WTC11 (cell line): ENCODE data around the gene NECAB2. TPM values are rescaled to one million over a fixed set of nuclear protein-coding genes. Genes with fewer than 3 reads are reported as not detected.

Source experiments
- ATAC-seq: fragments of 200-7000 bp; cut with Tn5 transposase; 2 replicates; pipeline ENCODE4 v1.10.0; 2021; ENCODE audit warnings: mild to moderate bottlenecking, moderate library complexity
- CTCF ChIA-PET: fragments of 300-600 bp; sonication (Branson Sonifier 250); formaldehyde crosslinking; loops from one replicate; lab custom pipeline; 2021; ENCODE audit warnings: antibody characterized with exemption; lab: Charles Lee
- POLR2A ChIA-PET: fragments of 350-600 bp; sonication (Branson Sonifier 250); formaldehyde crosslinking; loops from one replicate; lab custom pipeline; 2021; ENCODE audit warnings: antibody characterized with exemption; lab: Charles Lee
- DNase-seq: peaks from one replicate; pipeline ENCODE4 v3.0.0; 2021; ENCODE audit warnings: low spot score
- H3K27ac Mint-ChIP-seq: 2 replicates; pipeline ENCODE4 v1.8.0; 2021; ENCODE audit warnings: mixed read lengths
- H3K27me3 Mint-ChIP-seq: 2 replicates; pipeline ENCODE4 v1.8.0; 2021; ENCODE audit warnings: low read depth, mild to moderate bottlenecking, moderate library complexity, mixed read lengths
- H3K36me3 Mint-ChIP-seq: 2 replicates; pipeline ENCODE4 v1.8.0; 2021; ENCODE audit warnings: mixed read lengths
- H3K4me1 Mint-ChIP-seq: 2 replicates; pipeline ENCODE4 v1.8.0; 2022; ENCODE audit warnings: mixed read lengths
- H3K4me3 Mint-ChIP-seq: 2 replicates; pipeline ENCODE4 v1.8.0; 2021; ENCODE audit warnings: mild to moderate bottlenecking, moderate library complexity, mixed read lengths
- H3K9me3 Mint-ChIP-seq: 2 replicates; pipeline ENCODE4 v1.8.0; 2021; ENCODE audit warnings: mixed read lengths
- AFF4 ChIP-seq: sonication (generic); formaldehyde crosslinking; IDR thresholded peaks from 2 replicates; pipeline ENCODE4 v1.8.1; 2023; ENCODE audit warnings: mild to moderate bottlenecking, missing genetic modification reagents, borderline replicate concordance
- CREM ChIP-seq: sonication (generic); formaldehyde crosslinking; IDR thresholded peaks from 2 replicates; pipeline ENCODE4 v1.8.1; 2022; ENCODE audit warnings: mild to moderate bottlenecking, missing genetic modification reagents, moderate library complexity
- EMX1 ChIP-seq: fragments of 250-450 bp; sonication (Bioruptor Pico); IDR thresholded peaks from 2 replicates; pipeline ENCODE4 v1.8.0; 2021; ENCODE audit warnings: mild to moderate bottlenecking
- FOXJ3 ChIP-seq: sonication (generic); formaldehyde crosslinking; IDR thresholded peaks from 2 replicates; pipeline ENCODE4 v1.9.0; 2021; ENCODE audit warnings: missing genetic modification reagents, mild to moderate bottlenecking, borderline replicate concordance
- GABPB1 ChIP-seq: sonication (generic); formaldehyde crosslinking; IDR thresholded peaks from 2 replicates; pipeline ENCODE4 v1.8.1; 2023; ENCODE audit warnings: mild to moderate bottlenecking, missing genetic modification reagents
- HMGA2 ChIP-seq: fragments of 250-450 bp; sonication (Bioruptor Pico); IDR thresholded peaks from 2 replicates; pipeline ENCODE4 v1.4.0; 2021; ENCODE audit warnings: mild to moderate bottlenecking, moderate library complexity
- IRF2 ChIP-seq: sonication (generic); formaldehyde crosslinking; IDR thresholded peaks from 2 replicates; pipeline ENCODE4 v1.8.0; 2022; ENCODE audit warnings: low read depth, missing genetic modification reagents, borderline replicate concordance
- MAX ChIP-seq: sonication (generic); formaldehyde crosslinking; IDR thresholded peaks from 2 replicates; pipeline ENCODE4 v1.8.0; 2022; ENCODE audit warnings: mild to moderate bottlenecking, missing genetic modification reagents
- MYBL2 ChIP-seq: sonication (generic); formaldehyde crosslinking; IDR thresholded peaks from 2 replicates; pipeline ENCODE4 v1.8.1; 2023; ENCODE audit warnings: mild to moderate bottlenecking, moderate library complexity, missing genetic modification reagents
- NR1H2 ChIP-seq: sonication (generic); formaldehyde crosslinking; IDR thresholded peaks from 2 replicates; pipeline ENCODE4 v1.9.0; 2021; ENCODE audit warnings: mild to moderate bottlenecking, moderate library complexity, missing genetic modification reagents
- PREB ChIP-seq: sonication (generic); formaldehyde crosslinking; IDR thresholded peaks from 2 replicates; pipeline ENCODE4 v1.8.1; 2022; ENCODE audit warnings: mild to moderate bottlenecking, missing genetic modification reagents, moderate library complexity, borderline replicate concordance
- ZBTB21 ChIP-seq: sonication (generic); formaldehyde crosslinking; IDR thresholded peaks from 2 replicates; pipeline ENCODE4 v1.8.1; 2023; ENCODE audit warnings: mild to moderate bottlenecking, missing genetic modification reagents, borderline replicate concordance
- ZNF317 ChIP-seq: sonication (generic); formaldehyde crosslinking; IDR thresholded peaks from 2 replicates; pipeline ENCODE4 v1.8.1; 2023; ENCODE audit warnings: low read depth, mild to moderate bottlenecking, moderate library complexity, missing genetic modification reagents, borderline replicate concordance
- ZNF423 ChIP-seq: fragments of 250-450 bp; sonication (Bioruptor Pico); IDR thresholded peaks from 2 replicates; pipeline ENCODE4 v2.1.2; 2022; ENCODE audit warnings: mild to moderate bottlenecking, moderate library complexity
- total RNA-seq: library from RNA; stranded (reverse); gene quantifications from 3 replicates; pipeline ENCODE4 v1.2.3, GENCODE V29; 2021
- TF ChIP-seq, protein P1 (sequence below): fragments of 250-450 bp; sonication (Bioruptor Pico); IDR thresholded peaks from 2 replicates; pipeline ENCODE4 v1.9.0; 2021; ENCODE audit warnings: mild to moderate bottlenecking, borderline replicate concordance
- TF ChIP-seq, protein P2 (sequence below): sonication (generic); formaldehyde crosslinking; conservative IDR thresholded peaks from 2 replicates; pipeline ENCODE4 v1.8.1; 2023; ENCODE audit warnings: mild to moderate bottlenecking, low read depth, missing genetic modification reagents, moderate library complexity
- TF ChIP-seq, protein P3 (sequence below): fragments of 250-450 bp; sonication (Bioruptor Pico); IDR thresholded peaks from 2 replicates; pipeline ENCODE4 v1.9.0; 2021; ENCODE audit warnings: moderate library complexity, mild to moderate bottlenecking, inconsistent platforms, borderline replicate concordance
- TF ChIP-seq, protein P4 (sequence below): fragments of 250-450 bp; sonication (Bioruptor Pico); IDR thresholded peaks from 2 replicates; pipeline ENCODE4 v2.1.2; 2022; ENCODE audit warnings: mild to moderate bottlenecking, moderate library complexity

The NECAB2 gene
- total RNA-seq, 1 experiment from 2014 or later, result 2.9 TPM

DNA sequence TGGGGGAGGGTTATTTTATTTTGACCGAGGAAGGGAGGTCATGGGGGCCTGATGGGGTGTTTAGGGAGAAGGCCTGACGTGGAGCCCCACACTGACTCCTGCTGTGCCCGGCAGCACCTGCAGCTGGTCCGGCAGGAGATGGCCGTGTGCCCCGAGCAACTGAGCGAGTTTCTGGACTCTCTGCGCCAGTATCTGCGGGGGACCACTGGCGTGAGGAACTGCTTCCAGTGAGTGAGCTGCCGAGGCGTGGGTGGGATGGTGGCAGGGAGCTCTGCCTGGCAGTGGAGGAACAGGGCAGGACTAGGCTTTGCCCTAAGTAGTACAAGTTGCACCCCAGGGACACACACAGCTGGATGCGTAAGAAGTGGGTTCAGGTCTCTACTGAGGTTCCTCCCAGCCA is 30.0 kb downstream of the NECAB2 start:
- Mint-ChIP-seq H3K4me3 (no peak overlapping the region), H3K4me1 (peaks cover 6% of the 10 kb centered on the region), H3K27me3 (no peaks in the 10 kb centered on the region), H3K36me3 (no peaks in the 10 kb centered on the region), H3K27ac (no peak overlapping the region), H3K9me3 (no peaks in the 10 kb centered on the region)
- TF ChIP-seq GABPB1 (CRISPR knock-in tag), result no peak
- no peak for TF ChIP-seq NR1H2 (CRISPR knock-in tag)
- TF ChIP-seq CREM (CRISPR knock-in tag), result no peak
- no peak for TF ChIP-seq PREB (CRISPR knock-in tag)
- TF ChIP-seq ZNF423 (CRISPR knock-in tag), result no peak
- no peak for TF ChIP-seq ZBTB21 (CRISPR knock-in tag)
- TF ChIP-seq IRF2, result no peak
- TF ChIP-seq, protein P1, sequence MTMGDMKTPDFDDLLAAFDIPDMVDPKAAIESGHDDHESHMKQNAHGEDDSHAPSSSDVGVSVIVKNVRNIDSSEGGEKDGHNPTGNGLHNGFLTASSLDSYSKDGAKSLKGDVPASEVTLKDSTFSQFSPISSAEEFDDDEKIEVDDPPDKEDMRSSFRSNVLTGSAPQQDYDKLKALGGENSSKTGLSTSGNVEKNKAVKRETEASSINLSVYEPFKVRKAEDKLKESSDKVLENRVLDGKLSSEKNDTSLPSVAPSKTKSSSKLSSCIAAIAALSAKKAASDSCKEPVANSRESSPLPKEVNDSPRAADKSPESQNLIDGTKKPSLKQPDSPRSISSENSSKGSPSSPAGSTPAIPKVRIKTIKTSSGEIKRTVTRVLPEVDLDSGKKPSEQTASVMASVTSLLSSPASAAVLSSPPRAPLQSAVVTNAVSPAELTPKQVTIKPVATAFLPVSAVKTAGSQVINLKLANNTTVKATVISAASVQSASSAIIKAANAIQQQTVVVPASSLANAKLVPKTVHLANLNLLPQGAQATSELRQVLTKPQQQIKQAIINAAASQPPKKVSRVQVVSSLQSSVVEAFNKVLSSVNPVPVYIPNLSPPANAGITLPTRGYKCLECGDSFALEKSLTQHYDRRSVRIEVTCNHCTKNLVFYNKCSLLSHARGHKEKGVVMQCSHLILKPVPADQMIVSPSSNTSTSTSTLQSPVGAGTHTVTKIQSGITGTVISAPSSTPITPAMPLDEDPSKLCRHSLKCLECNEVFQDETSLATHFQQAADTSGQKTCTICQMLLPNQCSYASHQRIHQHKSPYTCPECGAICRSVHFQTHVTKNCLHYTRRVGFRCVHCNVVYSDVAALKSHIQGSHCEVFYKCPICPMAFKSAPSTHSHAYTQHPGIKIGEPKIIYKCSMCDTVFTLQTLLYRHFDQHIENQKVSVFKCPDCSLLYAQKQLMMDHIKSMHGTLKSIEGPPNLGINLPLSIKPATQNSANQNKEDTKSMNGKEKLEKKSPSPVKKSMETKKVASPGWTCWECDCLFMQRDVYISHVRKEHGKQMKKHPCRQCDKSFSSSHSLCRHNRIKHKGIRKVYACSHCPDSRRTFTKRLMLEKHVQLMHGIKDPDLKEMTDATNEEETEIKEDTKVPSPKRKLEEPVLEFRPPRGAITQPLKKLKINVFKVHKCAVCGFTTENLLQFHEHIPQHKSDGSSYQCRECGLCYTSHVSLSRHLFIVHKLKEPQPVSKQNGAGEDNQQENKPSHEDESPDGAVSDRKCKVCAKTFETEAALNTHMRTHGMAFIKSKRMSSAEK, result no peak
- no peak for TF ChIP-seq HMGA2 (CRISPR knock-in tag)
- TF ChIP-seq, protein P2, sequence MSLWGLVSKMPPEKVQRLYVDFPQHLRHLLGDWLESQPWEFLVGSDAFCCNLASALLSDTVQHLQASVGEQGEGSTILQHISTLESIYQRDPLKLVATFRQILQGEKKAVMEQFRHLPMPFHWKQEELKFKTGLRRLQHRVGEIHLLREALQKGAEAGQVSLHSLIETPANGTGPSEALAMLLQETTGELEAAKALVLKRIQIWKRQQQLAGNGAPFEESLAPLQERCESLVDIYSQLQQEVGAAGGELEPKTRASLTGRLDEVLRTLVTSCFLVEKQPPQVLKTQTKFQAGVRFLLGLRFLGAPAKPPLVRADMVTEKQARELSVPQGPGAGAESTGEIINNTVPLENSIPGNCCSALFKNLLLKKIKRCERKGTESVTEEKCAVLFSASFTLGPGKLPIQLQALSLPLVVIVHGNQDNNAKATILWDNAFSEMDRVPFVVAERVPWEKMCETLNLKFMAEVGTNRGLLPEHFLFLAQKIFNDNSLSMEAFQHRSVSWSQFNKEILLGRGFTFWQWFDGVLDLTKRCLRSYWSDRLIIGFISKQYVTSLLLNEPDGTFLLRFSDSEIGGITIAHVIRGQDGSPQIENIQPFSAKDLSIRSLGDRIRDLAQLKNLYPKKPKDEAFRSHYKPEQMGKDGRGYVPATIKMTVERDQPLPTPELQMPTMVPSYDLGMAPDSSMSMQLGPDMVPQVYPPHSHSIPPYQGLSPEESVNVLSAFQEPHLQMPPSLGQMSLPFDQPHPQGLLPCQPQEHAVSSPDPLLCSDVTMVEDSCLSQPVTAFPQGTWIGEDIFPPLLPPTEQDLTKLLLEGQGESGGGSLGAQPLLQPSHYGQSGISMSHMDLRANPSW, result no peak
- no peak for TF ChIP-seq EMX1 (CRISPR knock-in tag)
- TF ChIP-seq ZNF317 (CRISPR knock-in tag), result no peak
- ATAC-seq (no peak), DNase-seq (no peak)
- CTCF ChIA-PET, result interaction anchor here (1.0 to 2.8 kb wide), 2 partner anchors 42 to 45 kb away, joined by 3 to 23 read pairs; partner anchors contain the start of gene SLC38A8
- POLR2A ChIA-PET, result interaction anchor here (0.6 kb wide), 1 partner anchor 446 kb away, joined by 7 read pairs; no protein-coding TSS in a partner anchor

DNA sequence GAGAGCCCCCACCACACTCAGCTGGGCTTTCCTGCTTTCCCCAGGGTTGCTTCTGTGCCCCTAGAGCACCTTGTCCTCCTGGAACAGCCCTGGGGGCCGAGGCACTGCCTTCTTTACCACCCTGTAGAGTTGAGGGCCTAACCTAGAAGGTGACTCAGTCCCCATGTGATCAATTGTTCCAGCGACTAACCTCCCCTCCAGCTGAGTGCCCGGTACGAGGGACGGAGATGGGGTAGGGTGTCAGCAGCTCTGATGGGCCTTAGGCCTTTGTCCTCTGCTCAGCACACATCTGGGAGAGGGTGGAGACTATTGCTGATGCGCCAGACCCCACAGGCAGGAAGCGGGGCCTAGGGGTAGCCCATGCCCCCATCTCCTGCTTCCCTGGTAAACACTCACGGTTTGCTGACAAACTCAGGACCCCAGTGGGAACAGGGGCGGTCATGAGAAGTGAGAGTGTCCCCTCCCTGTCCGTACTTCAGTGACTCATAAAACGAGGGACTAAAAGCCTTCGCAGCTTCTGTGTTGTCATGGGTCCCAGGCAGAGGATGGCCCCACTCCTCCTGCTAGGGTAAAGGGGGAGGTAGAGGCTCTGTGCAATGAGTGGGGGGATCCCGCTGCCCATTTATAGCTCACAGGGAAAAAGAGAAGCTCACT is 33.1 kb downstream of the NECAB2 start:
- CTCF ChIA-PET, result interaction anchor here (0.6 to 2.3 kb wide), 5 partner anchors 13 to 190 kb away, joined by 3 to 15 read pairs (median 4); no protein-coding TSS in a partner anchor
- no peak overlapping the region for H3K27ac Mint-ChIP-seq
- H3K36me3 Mint-ChIP-seq, result no peaks in the 10 kb centered on the region
- H3K27me3 Mint-ChIP-seq, result no peaks in the 10 kb centered on the region
- DNase-seq, result no peak
- no peak for ATAC-seq
- no peaks in the 10 kb centered on the region for H3K9me3 Mint-ChIP-seq
- POLR2A ChIA-PET, result interaction anchor here (1.9 kb wide), 1 partner anchor 12 kb away, joined by 8 read pairs; no protein-coding TSS in a partner anchor
- 0 out of 2 replicates have a peak, but pooled peaks cover 1% of the 10 kb centered on the region for H3K4me1 Mint-ChIP-seq
- H3K4me3 Mint-ChIP-seq, result no peak overlapping the region
- no peak for TF ChIP-seq MAX (CRISPR knock-in tag)
- TF ChIP-seq MYBL2 (CRISPR knock-in tag), result no peak
- TF ChIP-seq AFF4, result no peak
- TF ChIP-seq, protein P3, sequence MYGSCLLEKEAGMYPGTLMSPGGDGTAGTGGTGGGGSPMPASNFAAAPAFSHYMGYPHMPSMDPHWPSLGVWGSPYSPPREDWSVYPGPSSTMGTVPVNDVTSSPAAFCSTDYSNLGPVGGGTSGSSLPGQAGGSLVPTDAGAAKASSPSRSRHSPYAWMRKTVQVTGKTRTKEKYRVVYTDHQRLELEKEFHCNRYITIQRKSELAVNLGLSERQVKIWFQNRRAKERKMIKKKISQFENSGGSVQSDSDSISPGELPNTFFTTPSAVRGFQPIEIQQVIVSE (CRISPR knock-in tag), result no peak
- TF ChIP-seq, protein P4, sequence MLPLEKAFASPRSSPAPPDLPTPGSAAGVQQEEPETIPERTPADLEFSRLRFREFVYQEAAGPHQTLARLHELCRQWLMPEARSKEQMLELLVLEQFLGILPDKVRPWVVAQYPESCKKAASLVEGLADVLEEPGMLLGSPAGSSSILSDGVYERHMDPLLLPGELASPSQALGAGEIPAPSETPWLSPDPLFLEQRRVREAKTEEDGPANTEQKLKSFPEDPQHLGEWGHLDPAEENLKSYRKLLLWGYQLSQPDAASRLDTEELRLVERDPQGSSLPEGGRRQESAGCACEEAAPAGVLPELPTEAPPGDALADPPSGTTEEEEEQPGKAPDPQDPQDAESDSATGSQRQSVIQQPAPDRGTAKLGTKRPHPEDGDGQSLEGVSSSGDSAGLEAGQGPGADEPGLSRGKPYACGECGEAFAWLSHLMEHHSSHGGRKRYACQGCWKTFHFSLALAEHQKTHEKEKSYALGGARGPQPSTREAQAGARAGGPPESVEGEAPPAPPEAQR, result no peak
- TF ChIP-seq FOXJ3 (CRISPR knock-in tag), result no peak
- TF ChIP-seq GABPB1 (CRISPR knock-in tag), result no peak
